ENCODE measurements around the gene ASCL3.
"Not testable (repeated sequence)": the region's sequence is repeated elsewhere in the genome, so short reads cannot be mapped to it uniquely, and the experiment has no call there.

DNA sequence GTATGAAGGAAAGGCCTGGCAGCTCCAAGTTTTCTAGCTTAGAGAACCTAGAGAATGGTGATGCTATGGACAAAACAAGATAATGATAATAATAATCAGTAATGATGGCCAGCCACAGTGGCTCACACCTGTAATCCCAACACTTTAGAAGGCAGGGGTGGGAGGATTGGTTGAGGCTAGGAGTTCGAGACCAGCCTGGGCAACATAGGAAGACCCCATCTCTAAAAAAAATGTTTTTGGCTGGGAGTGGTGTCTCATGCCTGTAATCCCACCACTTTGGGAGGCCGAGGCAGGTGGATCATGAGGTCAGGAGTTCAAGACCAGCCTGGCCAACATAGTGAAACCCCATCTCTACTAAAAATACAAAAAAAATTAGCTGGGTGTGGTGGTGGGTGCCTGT lies 7.0 kb downstream of the ASCL3 start:
- TF ChIP-seq EZH2 (IDR thresholded peaks at IDR 0.05; ENCODE audit: borderline replicate concordance, low read length) = not testable (repeated sequence)
- TF ChIP-seq, protein P1, sequence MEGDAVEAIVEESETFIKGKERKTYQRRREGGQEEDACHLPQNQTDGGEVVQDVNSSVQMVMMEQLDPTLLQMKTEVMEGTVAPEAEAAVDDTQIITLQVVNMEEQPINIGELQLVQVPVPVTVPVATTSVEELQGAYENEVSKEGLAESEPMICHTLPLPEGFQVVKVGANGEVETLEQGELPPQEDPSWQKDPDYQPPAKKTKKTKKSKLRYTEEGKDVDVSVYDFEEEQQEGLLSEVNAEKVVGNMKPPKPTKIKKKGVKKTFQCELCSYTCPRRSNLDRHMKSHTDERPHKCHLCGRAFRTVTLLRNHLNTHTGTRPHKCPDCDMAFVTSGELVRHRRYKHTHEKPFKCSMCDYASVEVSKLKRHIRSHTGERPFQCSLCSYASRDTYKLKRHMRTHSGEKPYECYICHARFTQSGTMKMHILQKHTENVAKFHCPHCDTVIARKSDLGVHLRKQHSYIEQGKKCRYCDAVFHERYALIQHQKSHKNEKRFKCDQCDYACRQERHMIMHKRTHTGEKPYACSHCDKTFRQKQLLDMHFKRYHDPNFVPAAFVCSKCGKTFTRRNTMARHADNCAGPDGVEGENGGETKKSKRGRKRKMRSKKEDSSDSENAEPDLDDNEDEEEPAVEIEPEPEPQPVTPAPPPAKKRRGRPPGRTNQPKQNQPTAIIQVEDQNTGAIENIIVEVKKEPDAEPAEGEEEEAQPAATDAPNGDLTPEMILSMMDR (IDR thresholded peaks at IDR 0.05; ENCODE audit: low read length) = not testable (repeated sequence)

All from OCI-LY1 (cell line).